ENCODE measurements around the gene CAMK1D.

Gene CAMK1D

GRCh38 chr10:12617191-12618175 lies 268.1 kb downstream of the CAMK1D start:
- in situ Hi-C loops (cut with MboI; ENCODE audit: low sequenced_read_pairs) = no loop called here

GRCh38 chr10:12622016-12622415 lies 272.7 kb downstream of the CAMK1D start:
- in situ Hi-C loops (cut with MboI; ENCODE audit: low sequenced_read_pairs) = no loop called here

DNA sequence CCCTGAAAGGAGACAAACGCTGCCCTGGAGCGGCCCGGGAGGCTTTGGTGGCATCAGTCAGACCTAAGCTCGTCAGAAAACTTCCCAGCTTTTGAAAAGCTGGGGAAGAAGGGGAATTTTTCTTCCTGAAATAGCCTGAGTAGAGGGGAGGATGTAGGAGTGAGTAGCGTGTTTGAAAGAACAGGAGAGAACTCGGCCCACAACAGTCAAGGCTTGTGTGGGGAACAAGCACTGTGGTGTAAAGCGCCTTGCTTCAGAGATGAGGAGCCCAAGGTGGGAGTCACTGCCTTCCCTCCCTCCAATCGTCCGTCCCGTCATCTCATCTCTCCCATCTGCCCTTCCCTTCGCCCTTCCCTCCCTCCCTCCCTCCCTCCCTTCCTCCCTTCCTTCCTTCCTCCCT lies 273.3 kb downstream of the CAMK1D start:
- in situ Hi-C loops (cut with MboI; ENCODE audit: low sequenced_read_pairs) = no loop called here

DNA sequence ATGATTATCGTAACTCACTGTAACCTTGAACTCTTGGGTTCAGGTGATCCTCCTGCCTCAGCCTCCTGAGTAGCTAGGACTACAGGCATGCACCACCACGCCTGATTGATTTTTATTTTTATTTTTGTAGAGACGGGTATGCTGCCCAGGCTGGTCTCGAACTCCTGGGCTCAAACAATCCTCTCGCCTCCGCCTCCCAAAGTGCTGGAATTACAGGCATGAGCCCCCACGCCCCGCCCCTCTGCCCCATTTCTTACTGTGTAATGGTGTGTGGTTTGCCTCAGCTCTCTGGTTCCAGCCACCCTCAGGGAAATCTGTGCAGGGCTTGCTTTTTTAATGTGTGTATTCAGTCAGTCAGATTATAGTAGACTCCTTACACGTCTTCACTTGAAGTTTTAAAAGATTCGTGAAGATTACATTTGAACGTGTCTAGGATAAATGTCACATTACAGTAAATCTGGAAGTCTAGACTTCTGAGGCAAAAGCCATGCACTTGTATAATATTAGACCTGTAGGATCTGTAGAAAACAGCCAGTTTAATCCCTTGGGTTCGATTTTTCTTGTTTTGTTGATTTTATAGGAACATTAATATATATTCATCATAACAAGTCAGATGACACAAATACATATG lies 276.2 kb downstream of the CAMK1D start:
- in situ Hi-C loops (cut with MboI; ENCODE audit: low sequenced_read_pairs) = no loop called here

- in situ Hi-C loops (cut with MboI; ENCODE audit: low sequenced_read_pairs) = no loop called here
Measured at GRCh38 chr10:12628153-12628552, 278.8 kb downstream of the CAMK1D start.

- in situ Hi-C loops (cut with MboI; ENCODE audit: low sequenced_read_pairs) = no loop called here
Measured at GRCh38 chr10:12628964-12629766, 279.8 kb downstream of the CAMK1D start.

DNA sequence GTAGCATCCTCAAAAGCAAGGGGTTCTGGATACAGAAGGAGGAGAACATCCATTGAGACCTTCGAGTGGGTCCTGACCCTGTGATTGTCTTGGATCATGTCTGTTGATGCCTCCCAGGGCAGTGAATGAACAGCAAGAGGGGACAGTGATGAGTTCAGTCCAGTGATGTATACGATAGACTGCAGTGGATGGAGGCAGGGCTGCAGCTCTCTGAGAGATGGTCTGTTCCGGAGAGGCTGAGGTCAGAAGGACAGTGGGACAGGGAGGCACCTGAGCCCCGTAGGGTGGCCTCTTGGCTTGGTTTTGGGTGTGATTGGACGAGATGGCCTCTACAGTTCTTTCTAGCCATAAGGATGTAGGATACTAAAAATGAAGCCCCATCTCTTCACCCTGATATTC lies 280.4 kb downstream of the CAMK1D start:
- in situ Hi-C loops (cut with MboI; ENCODE audit: low sequenced_read_pairs) = no loop called here

DNA sequence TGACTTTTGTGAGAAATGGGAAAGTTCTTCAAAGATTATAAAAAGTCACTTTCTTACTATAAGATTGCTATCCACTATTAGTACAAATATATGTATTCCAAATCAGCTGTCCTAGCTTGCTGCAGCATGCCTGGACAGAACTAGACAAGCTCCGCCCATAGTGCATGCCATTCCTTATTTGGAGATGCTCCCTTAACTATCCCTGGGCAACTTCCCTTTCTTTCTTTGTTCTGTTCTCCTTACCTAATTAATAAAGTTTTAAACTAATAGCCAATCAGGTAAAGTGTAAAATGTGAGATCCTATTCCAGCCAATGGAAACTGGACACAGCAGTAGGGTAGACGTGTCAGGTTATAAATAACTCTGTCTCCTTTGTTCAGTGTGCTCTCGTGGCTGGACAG lies 281.9 kb downstream of the CAMK1D start:
- in situ Hi-C loops (cut with MboI; ENCODE audit: low sequenced_read_pairs) = no loop called here

DNA sequence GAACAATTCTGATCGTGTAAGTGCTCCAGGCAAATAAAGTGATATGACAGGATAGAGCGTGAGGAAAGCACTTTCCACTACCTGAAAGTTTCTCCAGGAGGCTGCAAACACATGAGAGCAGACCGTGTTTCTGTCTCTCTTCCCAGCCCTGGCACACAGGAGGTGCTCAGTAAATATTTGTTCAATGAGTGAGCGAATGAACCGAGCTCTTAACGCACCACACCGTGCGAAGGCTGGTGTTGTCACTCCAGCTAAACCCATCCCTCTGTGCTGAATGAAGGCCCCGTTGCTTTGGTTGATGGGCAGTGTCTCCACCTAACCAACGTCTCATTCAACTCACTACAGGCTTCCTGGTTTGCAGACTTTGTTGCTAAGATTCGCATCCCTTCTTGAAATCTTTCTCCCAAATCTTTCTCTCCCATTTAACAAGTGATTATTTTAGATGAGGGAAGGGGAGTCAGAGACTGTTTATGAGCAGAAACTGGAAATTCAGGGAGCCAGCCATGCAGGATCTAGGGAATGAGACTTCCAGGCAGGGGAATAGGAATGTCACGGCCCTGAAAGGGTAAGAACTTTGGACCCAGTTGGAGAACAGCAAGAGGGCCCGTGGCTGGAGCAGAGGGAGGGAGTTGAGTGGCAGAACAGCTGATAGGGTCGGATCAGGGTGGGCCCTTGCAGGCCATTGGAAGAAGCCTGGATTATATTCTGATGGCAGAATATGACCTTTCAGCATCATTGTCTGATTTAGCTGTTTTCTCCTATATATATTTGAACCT lies 282.6 kb downstream of the CAMK1D start:
- in situ Hi-C loops (cut with MboI; ENCODE audit: low sequenced_read_pairs) = no loop called here

- in situ Hi-C loops (cut with MboI; ENCODE audit: low sequenced_read_pairs) = no loop called here
Measured at GRCh38 chr10:12633776-12634620, 284.7 kb downstream of the CAMK1D start.

- in situ Hi-C loops (cut with MboI; ENCODE audit: low sequenced_read_pairs) = no loop called here
Measured at GRCh38 chr10:12634621-12634931, 285.2 kb downstream of the CAMK1D start.

- in situ Hi-C loops (cut with MboI; ENCODE audit: low sequenced_read_pairs) = no loop called here
Measured at GRCh38 chr10:12635127-12635541, 285.8 kb downstream of the CAMK1D start.

DNA sequence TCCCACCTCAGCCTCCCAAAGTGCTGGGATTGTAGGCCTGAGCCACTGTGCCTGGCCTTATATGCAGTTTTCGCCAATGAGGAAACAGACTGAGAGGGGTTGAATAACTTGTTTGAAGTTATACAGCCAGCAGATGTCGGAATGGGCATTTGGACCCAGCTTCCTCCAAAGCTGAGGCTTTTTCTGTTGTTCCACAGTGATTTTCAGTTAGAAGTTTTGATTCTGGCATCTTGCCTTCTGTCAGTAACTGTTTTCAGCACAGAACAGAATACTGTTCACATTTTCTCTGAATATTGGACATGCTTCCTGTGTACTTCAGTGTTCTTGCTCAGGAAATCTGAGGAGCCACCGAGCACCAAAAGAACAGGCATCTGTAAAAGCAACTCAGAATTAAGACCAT lies 287.2 kb downstream of the CAMK1D start:
- in situ Hi-C loops (cut with MboI; ENCODE audit: low sequenced_read_pairs) = no loop called here

DNA sequence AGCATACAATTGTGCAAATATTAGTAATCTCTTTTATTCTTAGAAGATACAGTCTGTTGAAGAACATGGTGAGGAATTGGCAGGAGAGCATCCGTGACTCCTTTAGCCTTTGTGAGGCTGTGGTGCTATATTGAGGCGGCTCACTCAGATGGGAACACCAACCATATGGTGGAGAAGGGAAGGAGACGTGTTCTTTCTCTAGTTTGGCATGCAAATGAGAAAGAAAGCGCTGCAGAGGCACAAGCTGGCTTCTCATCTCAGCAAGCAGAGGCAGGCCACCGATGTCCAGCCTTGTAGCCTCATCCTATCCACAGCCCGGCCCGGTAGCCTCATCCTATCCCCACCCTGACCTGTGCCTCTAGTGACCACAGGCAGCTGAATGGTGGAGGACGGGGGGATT lies 288.3 kb downstream of the CAMK1D start:
- in situ Hi-C loops (cut with MboI; ENCODE audit: low sequenced_read_pairs) = no loop called here

DNA sequence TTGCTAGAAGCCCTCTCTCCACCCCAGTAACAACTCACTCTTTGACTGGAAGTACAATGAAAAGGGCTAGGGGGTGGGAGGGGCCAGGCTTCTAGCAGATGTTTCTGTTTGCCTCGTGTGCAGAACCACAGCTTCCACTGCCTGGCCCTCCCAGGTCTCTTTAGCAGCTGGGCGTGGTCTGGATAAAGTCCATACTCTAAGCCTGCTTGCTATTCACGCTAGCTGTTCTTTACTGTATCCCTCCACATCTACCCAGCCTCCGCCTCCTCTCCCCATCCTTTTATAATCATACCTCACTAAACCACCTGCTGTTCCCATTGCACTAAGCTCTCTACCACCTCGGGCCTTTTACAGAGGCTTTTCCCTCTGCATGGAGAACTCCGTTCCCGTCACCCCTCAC lies 288.8 kb downstream of the CAMK1D start:
- in situ Hi-C loops (cut with MboI; ENCODE audit: low sequenced_read_pairs) = no loop called here

DNA sequence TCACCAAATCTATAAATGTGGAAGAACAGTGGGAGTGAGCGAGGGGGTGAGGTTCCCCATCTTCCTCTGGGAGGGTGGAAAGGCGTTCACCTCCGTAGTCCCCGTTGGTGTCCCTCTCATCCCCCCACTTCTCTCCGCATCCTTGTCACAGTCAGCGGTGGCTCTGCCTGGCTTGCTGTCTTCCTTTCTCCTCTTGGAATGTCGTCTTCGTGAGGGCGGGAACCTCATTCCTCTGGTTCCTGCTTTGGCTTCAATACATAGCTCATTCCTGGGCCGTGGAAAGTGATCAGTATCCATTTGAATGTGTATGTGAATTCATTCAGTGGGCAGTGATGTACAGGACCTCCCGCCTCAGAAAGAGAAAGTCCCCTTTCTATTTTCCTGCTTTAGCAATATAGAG lies 289.4 kb downstream of the CAMK1D start:
- in situ Hi-C loops (cut with MboI; ENCODE audit: low sequenced_read_pairs) = no loop called here

GRCh38 chr10:12639996-12640944 lies 290.9 kb downstream of the CAMK1D start:
- in situ Hi-C loops (cut with MboI; ENCODE audit: low sequenced_read_pairs) = no loop called here

DNA sequence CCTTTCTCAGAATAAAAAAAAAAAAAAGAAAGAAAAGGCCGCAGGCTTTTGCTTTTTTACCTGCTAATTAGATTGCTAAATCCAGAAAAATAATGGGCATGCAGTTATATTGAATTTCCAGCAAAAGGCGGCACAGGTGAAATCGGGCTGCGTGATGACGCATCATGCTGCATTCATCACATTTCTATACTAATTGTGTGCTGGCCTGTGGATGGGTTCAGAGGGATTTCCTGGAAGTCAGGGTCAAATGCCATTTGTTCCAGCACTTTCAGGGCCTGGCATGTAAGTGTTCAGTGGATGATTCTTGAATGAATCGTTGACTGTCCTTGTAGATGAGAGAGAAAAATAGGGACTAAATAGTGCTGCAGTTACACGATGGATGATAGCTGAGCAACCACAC lies 292.7 kb downstream of the CAMK1D start:
- in situ Hi-C loops (cut with MboI; ENCODE audit: low sequenced_read_pairs) = no loop called here

DNA sequence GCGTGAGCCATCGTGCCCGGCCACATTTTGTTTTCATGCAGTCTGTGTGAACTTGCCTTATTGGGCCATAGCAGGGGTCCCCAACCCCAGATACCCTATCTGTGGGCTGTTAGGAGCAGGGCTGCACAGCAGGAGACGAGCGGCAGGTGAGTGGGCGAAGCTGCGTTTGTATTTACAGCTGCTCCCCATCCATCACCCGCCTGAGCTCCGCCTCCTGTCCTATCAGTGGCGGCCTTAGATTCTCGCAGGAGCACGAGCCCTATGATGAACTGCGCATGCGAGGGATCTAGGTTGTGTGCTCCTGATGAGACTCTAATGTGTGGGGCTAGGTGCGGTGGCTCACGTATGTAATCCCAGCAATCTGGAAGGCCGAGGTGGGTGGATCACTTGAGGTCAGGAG lies 293.9 kb downstream of the CAMK1D start:
- in situ Hi-C loops (cut with MboI; ENCODE audit: low sequenced_read_pairs) = no loop called here
